ENCODE measurements around the gene GRID1. TPM values are rescaled to one million over a fixed set of nuclear protein-coding genes. Genes with fewer than 3 reads are reported as not detected.

The GRID1 gene
- total and polyA plus RNA-seq, 10 of the 15 experiments (the other 5 are each of a cell fraction or from before 2014, with no cell fraction given), result 0.04 to 0.62 (median 0.08) TPM; not detected in 5

GRCh38 chr10:86057708-86058107 lies 308.9 kb downstream of the GRID1 start:
- no peak for DNase-seq (ENCODE audit: low read depth, low spot score)
- H3K4me1 ChIP-seq (ENCODE audit: control insufficient read depth, insufficient read depth, low read length), result no peaks in the 10 kb centered on the region
- no peaks in the 10 kb centered on the region; a peak in 2 of 4 replicates for H3K27me3 ChIP-seq (replicated peaks in 1 of 2; ENCODE audit: control insufficient read depth in 2 of 2, insufficient read depth in 2 of 2, low read length in 1 of 2)
- no peak for FAIRE-seq
- no peak overlapping the region for H2AFZ ChIP-seq (ENCODE audit: control insufficient read depth, low read depth, low read length)
- no peaks in the 10 kb centered on the region for H3K36me3 ChIP-seq (ENCODE audit: control insufficient read depth in 2 of 2, insufficient read depth in 2 of 2, low read length in 1 of 2)
- no TSS peak for BruUV-seq (replicated peaks)
- H4K20me1 ChIP-seq (ENCODE audit: control insufficient read depth, insufficient read depth), result no peaks in the 10 kb centered on the region
- ATAC-seq, result no peak
- intact Hi-C loops (cut with micrococcal nuclease; ENCODE audit: unreplicated experiment) (no loop called here), in situ Hi-C loops (cut with MboI) (no loop called here)
- TF ChIP-seq ZSCAN29 (IDR thresholded peaks at IDR 0.05) (no peak), ZNF592 (IDR thresholded peaks at IDR 0.05) (no peak), ELK1 (IDR thresholded peaks at IDR 0.05; ENCODE audit: low read depth, low read length) (no peak), YY1 (IDR thresholded peaks at IDR 0.05; ENCODE audit: low read depth, low read length) (no peak), ZBTB33 (IDR thresholded peaks at IDR 0.05) (no peak), MTA3 (IDR thresholded peaks at IDR 0.05; ENCODE audit: borderline replicate concordance, low read length) (no peak), EED (IDR thresholded peaks at IDR 0.05; ENCODE audit: low read depth) (no peak), BCL11A (IDR thresholded peaks at IDR 0.05; ENCODE audit: low read depth, low read length) (no peak), POLR2AphosphoS2 (IDR thresholded peaks at IDR 0.05; ENCODE audit: low read depth, low read length) (no peak), EGR1 (IDR thresholded peaks at IDR 0.05; ENCODE audit: borderline replicate concordance in 1 of 2, low read depth in 2 of 2, low read length in 2 of 2) (no peak)
- no peak overlapping the region for H3K27ac ChIP-seq (ENCODE audit: control insufficient read depth, insufficient read depth)
- CTCF ChIA-PET, result no interaction called here
- RAD21 ChIA-PET (ENCODE audit: unreplicated experiment), result no interaction called here
- no peak overlapping the region for H3K4me2 ChIP-seq (ENCODE audit: control insufficient read depth, insufficient read depth)
- POLR2A ChIA-PET, result no interaction called here
- WGBS (ENCODE audit: insufficient coverage, insufficient replicate concordance, low lambda C conversion rate, missing lambda C conversion rate), result 60% methylated on average over 5 of the region's 5 CpGs
- no peaks in the 10 kb centered on the region for H3K9me3 ChIP-seq (replicated peaks; ENCODE audit: control insufficient read depth, insufficient read depth, low read length)
- H3K4me3 ChIP-seq, result no peak overlapping the region
- H3K9ac ChIP-seq (ENCODE audit: control insufficient read depth, insufficient read depth, low read length), result no peak overlapping the region
- SMC1A ChIA-PET (ENCODE audit: uncharacterized antibody, unreplicated experiment), result no interaction called here
- H3K79me2 ChIP-seq (ENCODE audit: control insufficient read depth, insufficient read depth, low read length), result no peaks in the 10 kb centered on the region
